Activated B cell treated with CpG ODN at 0.5 μM for 24 hours (primary cell): ENCODE results near the gene NEGR1. TPM values are rescaled to one million over a fixed set of nuclear protein-coding genes. Genes with fewer than 3 reads are reported as not detected.

Experiments
- ATAC-seq: fragments of 200-7000 bp; cut with Tn5 transposase; one replicate; pipeline ENCODE4 v1.10.0; 2021; ENCODE audit warnings: low read depth, mild to moderate bottlenecking, moderate library complexity
- CTCF ChIA-PET: fragments of 350-600 bp; sonication (Branson Sonifier 250); formaldehyde crosslinking; loops from one replicate; lab custom pipeline; 2021; ENCODE audit warnings: antibody characterized with exemption; lab: Charles Lee
- POLR2A ChIA-PET: fragments of 350-600 bp; sonication (Branson Sonifier 250); formaldehyde crosslinking; loops from one replicate; lab custom pipeline; 2021; ENCODE audit warnings: antibody characterized with exemption; lab: Charles Lee
- DNase-seq: peaks from one replicate; pipeline ENCODE4 v3.0.0; 2022
- H3K27ac Mint-ChIP-seq: one replicate; pipeline ENCODE4 v1.8.0; 2020; ENCODE audit warnings: mixed read lengths
- H3K27me3 Mint-ChIP-seq: one replicate; pipeline ENCODE4 v1.8.0; 2021; ENCODE audit warnings: mixed read lengths
- H3K36me3 Mint-ChIP-seq: one replicate; pipeline ENCODE4 v1.8.0; 2021; ENCODE audit warnings: low read depth, mixed read lengths
- H3K4me1 Mint-ChIP-seq: one replicate; pipeline ENCODE4 v1.8.0; 2021; ENCODE audit warnings: mixed read lengths
- H3K4me3 Mint-ChIP-seq: one replicate; pipeline ENCODE4 v1.8.0; 2020; ENCODE audit warnings: mild to moderate bottlenecking, mixed read lengths
- H3K9me3 Mint-ChIP-seq: one replicate; pipeline ENCODE4 v1.8.0; 2020; ENCODE audit warnings: mixed read lengths
- CTCF ChIP-seq: fragments of 200-600 bp; IDR thresholded peaks from one replicate; pipeline ENCODE4 v1.8.0; 2022; ENCODE audit warnings: antibody characterized with exemption, mild to moderate bottlenecking
- intact Hi-C: fragments of 100-400 bp; cut with micrococcal nuclease; formaldehyde crosslinking; loops from one replicate; pipeline ENCODE4 v1.15.1; 2024
- total RNA-seq: library from RNA; stranded (reverse); gene quantifications from 2 replicates; pipeline ENCODE4 v1.2.3, GENCODE V29; 2022

Gene NEGR1
- total RNA-seq, 1 donor from 2014 or later: not detected

DNA sequence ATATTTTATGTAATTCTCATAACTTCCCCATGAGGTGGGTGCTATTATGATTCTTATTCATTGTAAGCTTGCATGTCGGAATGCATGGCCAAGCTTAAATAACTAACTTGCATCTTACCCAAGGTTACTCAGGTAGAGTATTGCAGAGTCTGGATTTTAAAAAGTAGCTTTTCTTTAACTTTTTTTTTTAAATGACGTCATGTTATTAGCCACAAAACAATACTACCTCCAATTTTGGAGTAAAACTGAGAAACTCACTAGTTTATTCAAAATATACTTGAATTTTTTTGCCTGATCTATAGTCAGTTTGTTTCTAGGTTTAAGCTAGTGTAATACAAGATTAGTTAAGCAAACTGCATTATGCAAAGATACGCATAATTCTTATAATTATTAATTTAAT is 57.8 kb downstream of the NEGR1 start:
- no peaks in the 10 kb centered on the region for H3K9me3 Mint-ChIP-seq
- DNase-seq: no peak
- POLR2A ChIA-PET: no interaction called here
- no peak for TF ChIP-seq CTCF
- H3K27me3 Mint-ChIP-seq: no peaks in the 10 kb centered on the region
- no peak overlapping the region for H3K27ac Mint-ChIP-seq
- no peak overlapping the region for H3K4me3 Mint-ChIP-seq
- intact Hi-C loops: no loop called here
- H3K36me3 Mint-ChIP-seq: no peaks in the 10 kb centered on the region
- ATAC-seq: no peak
- H3K4me1 Mint-ChIP-seq: no peaks in the 10 kb centered on the region
- CTCF ChIA-PET: no interaction called here

GRCh38 chr1:72221811-72222210 is 60.5 kb downstream of the NEGR1 start:
- Mint-ChIP-seq H3K36me3 (no peaks in the 10 kb centered on the region), H3K4me3 (no peak overlapping the region), H3K27ac (no peak overlapping the region), H3K4me1 (no peaks in the 10 kb centered on the region), H3K9me3 (no peaks in the 10 kb centered on the region), H3K27me3 (no peaks in the 10 kb centered on the region)
- DNase-seq (no peak), ATAC-seq (no peak)
- POLR2A ChIA-PET: no interaction called here
- CTCF ChIA-PET: no interaction called here
- intact Hi-C loops: no loop called here
- TF ChIP-seq CTCF: no peak

DNA sequence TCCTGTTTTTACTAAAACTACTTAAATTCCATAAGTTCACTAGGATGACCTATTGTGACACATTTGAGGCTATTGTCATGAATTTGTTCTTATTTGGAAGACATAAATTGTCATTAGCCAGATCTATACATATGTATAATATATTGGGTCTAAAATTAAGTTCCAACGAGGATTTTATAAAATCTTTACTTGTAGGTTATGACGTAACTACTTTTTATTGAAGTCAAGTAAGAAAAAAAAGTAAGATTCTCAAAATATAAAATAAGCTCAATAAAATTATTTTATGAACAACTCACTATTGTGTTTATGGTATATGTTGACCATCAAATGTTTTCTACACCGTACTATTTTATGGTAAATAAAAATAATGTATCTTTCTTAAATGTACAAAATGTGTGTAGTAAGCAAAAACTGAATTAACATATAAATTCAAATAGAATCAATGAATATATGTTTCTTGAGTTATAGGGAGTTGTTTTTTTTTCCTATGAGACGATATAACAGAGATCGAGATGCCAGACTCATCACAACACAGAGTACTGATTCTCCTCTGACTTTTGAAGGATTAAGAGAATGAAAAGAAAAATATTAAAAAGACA is 64.1 kb downstream of the NEGR1 start:
- CTCF ChIA-PET: no interaction called here
- no peak for ATAC-seq

DNA sequence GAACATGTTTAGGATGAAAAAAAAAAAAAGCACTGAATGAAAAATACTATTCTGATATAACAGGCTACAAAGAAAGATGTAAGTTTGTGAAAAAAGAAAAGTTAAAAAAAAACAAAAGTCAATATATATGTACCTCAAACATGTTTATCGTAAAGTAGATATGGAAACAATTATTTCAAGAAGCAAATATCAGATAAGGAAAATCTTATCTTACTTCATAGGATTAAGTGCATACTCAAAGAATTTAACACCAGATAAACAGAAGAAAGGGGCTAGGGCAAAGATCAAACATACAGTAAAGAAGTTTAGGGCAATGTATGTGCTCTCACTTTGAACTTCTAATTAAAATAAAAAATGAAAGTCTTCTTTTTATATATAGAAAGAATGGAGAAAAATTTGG is 75.3 kb downstream of the NEGR1 start:
- ATAC-seq: no peak
- intact Hi-C loops: no loop called here
- Mint-ChIP-seq H3K27me3 (no peaks in the 10 kb centered on the region), H3K9me3 (peaks cover 2% of the 10 kb centered on the region), H3K27ac (no peak overlapping the region), H3K36me3 (no peaks in the 10 kb centered on the region), H3K4me3 (no peak overlapping the region), H3K4me1 (no peaks in the 10 kb centered on the region)
- POLR2A ChIA-PET: no interaction called here
- no peak for DNase-seq
- CTCF ChIA-PET: no interaction called here
- TF ChIP-seq CTCF: no peak

More for the DNA sequence above, 64.1 kb downstream of the NEGR1 start:
- DNase-seq: no peak
- Mint-ChIP-seq H3K27me3 (no peaks in the 10 kb centered on the region), H3K4me1 (no peaks in the 10 kb centered on the region), H3K9me3 (no peaks in the 10 kb centered on the region), H3K36me3 (no peaks in the 10 kb centered on the region), H3K4me3 (no peak overlapping the region), H3K27ac (no peak overlapping the region)
- POLR2A ChIA-PET: no interaction called here
- no peak for TF ChIP-seq CTCF
- intact Hi-C loops: no loop called here

GRCh38 chr1:72202761-72203160 is 79.6 kb downstream of the NEGR1 start:
- Mint-ChIP-seq H3K27me3 (no peaks in the 10 kb centered on the region), H3K4me3 (no peak overlapping the region), H3K36me3 (no peaks in the 10 kb centered on the region), H3K9me3 (peaks cover 6% of the 10 kb centered on the region), H3K27ac (no peak overlapping the region), H3K4me1 (no peaks in the 10 kb centered on the region)
- ChIA-PET POLR2A (no interaction called here), CTCF (no interaction called here)
- no peak for ATAC-seq
- TF ChIP-seq CTCF: no peak
- no peak for DNase-seq
- intact Hi-C loops: no loop called here
